GM23338 (cell line): ENCODE results near the gene TNFSF9. TPM values are rescaled to one million over a fixed set of nuclear protein-coding genes. Genes with fewer than 3 reads are reported as not detected.

Source experiments
- ATAC-seq: fragments of 200-7000 bp; cut with Tn5 transposase; 3 replicates; pipeline ENCODE4 v1.9.1; 2020
- DNase-seq: peaks from one replicate; pipeline ENCODE4 v3.0.0-alpha.2; 2015; ENCODE audit warnings: low spot score
- H2AFZ ChIP-seq: fragments of 200-600 bp; sonication (generic); 2 replicates; pipeline ENCODE4 v1.8.0; 2016; ENCODE audit warnings: antibody characterized with exemption, mild to moderate bottlenecking, moderate library complexity
- H3F3A ChIP-seq: fragments of 200-600 bp; sonication (generic); replicated peaks from 2 replicates; pipeline ENCODE4 v1.8.0; 2017; ENCODE audit warnings: antibody characterized with exemption, mixed run types, low read depth
- H3K27ac ChIP-seq: fragments of 200-600 bp; sonication (generic); 2 replicates; pipeline ENCODE4 v1.6.1; 2016; ENCODE audit warnings: low read depth
- H3K27me3 ChIP-seq: fragments of 200-600 bp; sonication (generic); 2 replicates; pipeline ENCODE4 v1.8.0; 2016; ENCODE audit warnings: mild to moderate bottlenecking, mixed run types, moderate library complexity; ENCODE audit not compliant: insufficient read depth
- H3K36me3 ChIP-seq: fragments of 200-600 bp; sonication (generic); 2 replicates; pipeline ENCODE4 v1.8.0; 2016; ENCODE audit warnings: mild to moderate bottlenecking; ENCODE audit not compliant: insufficient read depth
- H3K4me1 ChIP-seq: fragments of 200-600 bp; sonication (generic); 2 replicates; pipeline ENCODE4 v1.8.0; 2016; ENCODE audit warnings: mild to moderate bottlenecking, moderate library complexity; ENCODE audit not compliant: insufficient read depth
- H3K4me2 ChIP-seq: fragments of 200-600 bp; sonication (generic); 2 replicates; pipeline ENCODE4 v1.7.1; 2017; ENCODE audit warnings: mixed run types
- H3K4me3 ChIP-seq: fragments of 200-600 bp; sonication (generic); 2 replicates; pipeline ENCODE4 v1.6.1; 2016; ENCODE audit warnings: mixed run types
- H3K79me2 ChIP-seq: fragments of 200-600 bp; sonication (generic); replicated peaks from 2 replicates; pipeline ENCODE4 v1.8.0; 2017; ENCODE audit warnings: mild to moderate bottlenecking; ENCODE audit not compliant: insufficient read depth
- H3K9me2 ChIP-seq: fragments of 200-600 bp; sonication (generic); 2 replicates; pipeline ENCODE4 v1.8.0; 2017; ENCODE audit not compliant: insufficient read depth
- H4K20me1 ChIP-seq: fragments of 200-600 bp; sonication (generic); replicated peaks from 2 replicates; pipeline ENCODE4 v1.8.0; 2017; ENCODE audit warnings: mild to moderate bottlenecking; ENCODE audit not compliant: insufficient read depth
- H3K27ac Mint-ChIP-seq: 2 replicates; pipeline ENCODE4 v1.8.0; 2020; ENCODE audit warnings: inconsistent platforms, mild to moderate bottlenecking, moderate library complexity, mixed read lengths
- H3K27me3 Mint-ChIP-seq: 3 replicates; pipeline ENCODE4 v1.8.0; 2022; ENCODE audit warnings: low read depth, mild to moderate bottlenecking, moderate library complexity, mixed read lengths, inconsistent platforms; ENCODE audit not compliant: insufficient read depth, poor library complexity
- H3K36me3 Mint-ChIP-seq: 3 replicates; pipeline ENCODE4 v1.8.0; 2021; ENCODE audit warnings: low read depth, mild to moderate bottlenecking, inconsistent platforms, moderate library complexity, mixed read lengths
- H3K4me1 Mint-ChIP-seq: 3 replicates; pipeline ENCODE4 v1.8.0; 2020; ENCODE audit warnings: mild to moderate bottlenecking, inconsistent platforms, mixed read lengths
- H3K4me3 Mint-ChIP-seq: 3 replicates; pipeline ENCODE4 v1.8.0; 2021; ENCODE audit warnings: moderate library complexity, mild to moderate bottlenecking, inconsistent platforms, mixed read lengths
- H3K9me3 Mint-ChIP-seq: 3 replicates; pipeline ENCODE4 v1.8.0; 2020; ENCODE audit warnings: moderate library complexity, mild to moderate bottlenecking, inconsistent platforms, mixed read lengths
- CREB1 ChIP-seq: fragments of 250-450 bp; sonication (Bioruptor Pico); IDR thresholded peaks from 2 replicates; pipeline ENCODE4 v1.5.0; 2020; ENCODE audit warnings: low read depth, mild to moderate bottlenecking, moderate library complexity
- CTCF ChIP-seq, 2 experiments: fragments of 200-600 bp in 1 of 2; sonication (generic) in 1 of 2; conservative IDR thresholded peaks; 2 replicates each; pipeline versions ENCODE4 v1.5.1 to v1.6.1; 2016 to 2017; ENCODE audit warnings: antibody characterized with exemption in 2 of 2, low read depth in 2 of 2, mild to moderate bottlenecking in 2 of 2, moderate library complexity in 1 of 2
- ETS1 ChIP-seq: IDR thresholded peaks from 2 replicates; pipeline ENCODE4 v1.6.1; 2016; ENCODE audit warnings: antibody characterized with exemption
- EZH2 ChIP-seq: fragments of 200-600 bp; sonication (generic); IDR thresholded peaks from one replicate; pipeline ENCODE4 v1.8.0; 2017; ENCODE audit warnings: antibody characterized with exemption, mild to moderate bottlenecking, low read depth; ENCODE audit not compliant: unreplicated experiment
- EZH2phosphoT487 ChIP-seq: fragments of 200-600 bp; sonication (generic); IDR thresholded peaks from one replicate; pipeline ENCODE4 v1.8.1; 2018; ENCODE audit warnings: antibody characterized with exemption; ENCODE audit not compliant: unreplicated experiment
- JUNB ChIP-seq: IDR thresholded peaks from one replicate; pipeline ENCODE4 v1.6.1; 2016; ENCODE audit warnings: antibody characterized with exemption; ENCODE audit not compliant: unreplicated experiment
- NANOG ChIP-seq: IDR thresholded peaks from 2 replicates; pipeline ENCODE4 v1.6.1; 2016; ENCODE audit warnings: antibody characterized with exemption, borderline replicate concordance
- POLR2AphosphoS5 ChIP-seq: IDR thresholded peaks from 2 replicates; pipeline ENCODE4 v1.6.1; 2016; ENCODE audit warnings: antibody characterized with exemption, low read depth
- REST ChIP-seq: IDR thresholded peaks from one replicate; pipeline ENCODE4 v1.6.1; 2018; ENCODE audit warnings: antibody characterized with exemption; ENCODE audit not compliant: unreplicated experiment
- STAT1 ChIP-seq: IDR thresholded peaks from one replicate; pipeline ENCODE4 v1.6.1; 2016; ENCODE audit warnings: antibody characterized with exemption; ENCODE audit not compliant: unreplicated experiment
- ZNF114 ChIP-seq: fragments of 250-450 bp; sonication (Bioruptor Pico); IDR thresholded peaks from 2 replicates; pipeline ENCODE4 v1.5.0; 2020; ENCODE audit warnings: mild to moderate bottlenecking, moderate library complexity
- ZNF331 ChIP-seq: fragments of 250-450 bp; sonication (Bioruptor Pico); IDR thresholded peaks from 2 replicates; pipeline ENCODE4 v1.5.0; 2020; ENCODE audit warnings: low read depth, mild to moderate bottlenecking, moderate library complexity
- ZNF462 ChIP-seq: fragments of 250-450 bp; sonication (Bioruptor Pico); IDR thresholded peaks from 2 replicates; pipeline ENCODE4 v1.5.0; 2020; ENCODE audit warnings: mild to moderate bottlenecking, moderate library complexity
- polyA plus RNA-seq: library from polyadenylated mRNA; unstranded; fragments of >200 nt; fragmentation: Nextera tagmentation; extraction: Ambion mirVana; gene quantifications from 2 replicates; pipeline ENCODE4 v1.2.1, GENCODE V29; 2016
- total RNA-seq: library from RNA; depleted of rRNA; stranded (reverse); fragments of >200 nt; shearing (Covaris generic); gene quantifications from 2 replicates; pipeline ENCODE4 v1.2.3, GENCODE V29; 2014

The TNFSF9 gene
- total and polyA plus RNA-seq, 2 experiments from 2014 or later, result 2.6 to 9.1 TPM

GRCh38 chr19:6576869-6577475 lies 46.1 kb downstream of the TNFSF9 start:
- Histone ChIP-seq H3K4me2 (no peak overlapping the region), H2AFZ (no peak overlapping the region), H3K36me3 (peaks cover 11% of the 10 kb centered on the region; the same call in 1 of the 2 replicates), H3K27me3 (no peaks in the 10 kb centered on the region), H3K4me1 (peaks cover 21% of the 10 kb centered on the region), H3K79me2 (no peaks in the 10 kb centered on the region), H3K9me2 (no peaks in the 10 kb centered on the region; the same call in 1 of the 2 replicates), H4K20me1 (no peaks in the 10 kb centered on the region), H3K27ac (no peak overlapping the region), H3F3A (no peaks in the 10 kb centered on the region), H3K4me3 (no peak overlapping the region)
- Mint-ChIP-seq H3K4me1 (no peaks in the 10 kb centered on the region), H3K4me3 (no peak overlapping the region), H3K27me3 (peaks cover 4% of the 10 kb centered on the region), H3K9me3 (peaks cover 24% of the 10 kb centered on the region), H3K36me3 (peaks cover 14% of the 10 kb centered on the region; the same call in 2 of the 3 replicates), H3K27ac (no peak overlapping the region)
- DNase-seq (no peak), ATAC-seq (no peak)
- TF ChIP-seq POLR2AphosphoS5 (no peak), REST (no peak), ZNF462 (CRISPR knock-in tag) (no peak), ZNF331 (CRISPR knock-in tag) (no peak), ETS1 (no peak), EZH2phosphoT487 (no peak), NANOG (no peak), CTCF (conservative IDR thresholded peaks at IDR 0.05; ENCODE audit: low read depth in 2 of 2) (no peak), EZH2 (no peak), STAT1 (no peak), ZNF114 (CRISPR knock-in tag) (no peak), JUNB (no peak), CREB1 (CRISPR knock-in tag) (no peak)
